ENCODE measurements around the gene ZNF516. TPM values are rescaled to one million over a fixed set of nuclear protein-coding genes. Genes with fewer than 3 reads are reported as not detected.

The ZNF516 gene
- total RNA-seq, 6 experiments from 2014 or later = 10.2 to 16.0 (median 13.7) TPM

GRCh38 chr18:76457957-76458356, 37.1 kb downstream of the ZNF516 start:
- Histone ChIP-seq H3K4me1 (no peaks in the 10 kb centered on the region), H3K36me3 (no peaks in the 10 kb centered on the region), H3K9me3 (no peaks in the 10 kb centered on the region), H3K4me3 (no peak overlapping the region), H3K27ac (no peak overlapping the region), H3K27me3 (no peaks in the 10 kb centered on the region)
- TF ChIP-seq, protein P1, sequence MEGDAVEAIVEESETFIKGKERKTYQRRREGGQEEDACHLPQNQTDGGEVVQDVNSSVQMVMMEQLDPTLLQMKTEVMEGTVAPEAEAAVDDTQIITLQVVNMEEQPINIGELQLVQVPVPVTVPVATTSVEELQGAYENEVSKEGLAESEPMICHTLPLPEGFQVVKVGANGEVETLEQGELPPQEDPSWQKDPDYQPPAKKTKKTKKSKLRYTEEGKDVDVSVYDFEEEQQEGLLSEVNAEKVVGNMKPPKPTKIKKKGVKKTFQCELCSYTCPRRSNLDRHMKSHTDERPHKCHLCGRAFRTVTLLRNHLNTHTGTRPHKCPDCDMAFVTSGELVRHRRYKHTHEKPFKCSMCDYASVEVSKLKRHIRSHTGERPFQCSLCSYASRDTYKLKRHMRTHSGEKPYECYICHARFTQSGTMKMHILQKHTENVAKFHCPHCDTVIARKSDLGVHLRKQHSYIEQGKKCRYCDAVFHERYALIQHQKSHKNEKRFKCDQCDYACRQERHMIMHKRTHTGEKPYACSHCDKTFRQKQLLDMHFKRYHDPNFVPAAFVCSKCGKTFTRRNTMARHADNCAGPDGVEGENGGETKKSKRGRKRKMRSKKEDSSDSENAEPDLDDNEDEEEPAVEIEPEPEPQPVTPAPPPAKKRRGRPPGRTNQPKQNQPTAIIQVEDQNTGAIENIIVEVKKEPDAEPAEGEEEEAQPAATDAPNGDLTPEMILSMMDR (IDR thresholded peaks at IDR 0.05) = no peak
- TF ChIP-seq POLR2A (IDR thresholded peaks at IDR 0.05) = no peak
- ATAC-seq = no peak
- intact Hi-C loops (cut with DNase I) = no loop called here
- DNase-seq = no peak
- WGBS (ENCODE audit: insufficient coverage, low coverage, low lambda C conversion rate, missing lambda C conversion rate) = 88% methylated on average over 9 of the region's 9 CpGs

DNA sequence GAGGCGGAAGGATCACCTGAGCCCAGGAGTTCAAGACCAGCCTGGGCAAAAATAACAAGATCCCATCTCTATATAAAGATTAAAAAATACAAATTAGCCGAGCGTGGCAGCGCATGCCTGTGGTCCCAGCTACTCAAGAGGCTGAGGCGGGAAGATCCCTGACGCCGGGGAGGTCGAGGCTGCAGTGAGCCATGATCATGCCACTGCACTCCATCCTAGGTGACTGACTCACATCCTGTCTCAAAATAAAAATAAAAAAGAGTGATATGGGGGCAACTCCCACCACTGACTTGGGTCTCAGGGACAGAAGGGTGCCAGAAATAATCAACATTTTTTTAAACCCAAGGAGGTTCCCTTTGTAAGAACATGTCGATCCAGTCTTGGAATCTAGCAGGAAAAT, 37.6 kb downstream of the ZNF516 start:
- intact Hi-C loops (cut with DNase I) = no loop called here
- 84% methylated on average over 9 of the region's 9 CpGs for WGBS (ENCODE audit: insufficient coverage, low coverage, low lambda C conversion rate, missing lambda C conversion rate)
- no peaks in the 10 kb centered on the region for H3K36me3 ChIP-seq
- no peaks in the 10 kb centered on the region for H3K4me1 ChIP-seq
- no peak for DNase-seq
- H3K27me3 ChIP-seq = no peaks in the 10 kb centered on the region
- H3K27ac ChIP-seq = no peak overlapping the region
- TF ChIP-seq, protein P1 (IDR thresholded peaks at IDR 0.05) = no peak
- no peak for TF ChIP-seq POLR2A (IDR thresholded peaks at IDR 0.05)
- ATAC-seq = no peak
- no peaks in the 10 kb centered on the region for H3K9me3 ChIP-seq
- no peak overlapping the region for H3K4me3 ChIP-seq

DNA sequence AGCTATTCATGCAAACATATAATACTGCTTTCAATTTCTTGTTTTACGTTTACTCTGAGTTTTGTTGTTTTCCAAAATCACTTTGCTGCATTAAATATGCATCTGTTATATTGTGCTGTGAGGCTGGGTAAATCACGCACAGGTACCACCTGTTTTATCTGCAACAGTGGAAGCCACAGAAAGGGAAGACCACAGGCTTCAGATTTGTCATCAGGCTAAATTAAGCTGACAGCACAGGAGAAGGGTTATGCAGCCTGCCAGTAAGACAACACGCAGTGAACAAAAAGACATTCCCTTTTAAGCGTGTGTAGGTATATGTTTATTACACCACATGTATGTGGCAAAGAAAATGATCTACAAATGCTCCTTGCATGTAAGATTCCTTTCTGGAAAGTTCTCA, 38.2 kb downstream of the ZNF516 start:
- DNase-seq (no peak), ATAC-seq (no peak)
- no peaks in the 10 kb centered on the region for H3K27me3 ChIP-seq
- intact Hi-C loops (cut with DNase I) = no loop called here
- TF ChIP-seq, protein P1 (IDR thresholded peaks at IDR 0.05) = no peak
- no peak for TF ChIP-seq POLR2A (IDR thresholded peaks at IDR 0.05)
- H3K4me3 ChIP-seq = no peak overlapping the region
- no peaks in the 10 kb centered on the region for H3K36me3 ChIP-seq
- no peak overlapping the region for H3K27ac ChIP-seq
- 89% methylated on average over 4 of the region's 4 CpGs for WGBS (ENCODE audit: insufficient coverage, low coverage, low lambda C conversion rate, missing lambda C conversion rate)
- H3K9me3 ChIP-seq = no peaks in the 10 kb centered on the region
- H3K4me1 ChIP-seq = peaks cover 0 to 4% (median 1%) of the 10 kb centered on the region in 4 donors

DNA sequence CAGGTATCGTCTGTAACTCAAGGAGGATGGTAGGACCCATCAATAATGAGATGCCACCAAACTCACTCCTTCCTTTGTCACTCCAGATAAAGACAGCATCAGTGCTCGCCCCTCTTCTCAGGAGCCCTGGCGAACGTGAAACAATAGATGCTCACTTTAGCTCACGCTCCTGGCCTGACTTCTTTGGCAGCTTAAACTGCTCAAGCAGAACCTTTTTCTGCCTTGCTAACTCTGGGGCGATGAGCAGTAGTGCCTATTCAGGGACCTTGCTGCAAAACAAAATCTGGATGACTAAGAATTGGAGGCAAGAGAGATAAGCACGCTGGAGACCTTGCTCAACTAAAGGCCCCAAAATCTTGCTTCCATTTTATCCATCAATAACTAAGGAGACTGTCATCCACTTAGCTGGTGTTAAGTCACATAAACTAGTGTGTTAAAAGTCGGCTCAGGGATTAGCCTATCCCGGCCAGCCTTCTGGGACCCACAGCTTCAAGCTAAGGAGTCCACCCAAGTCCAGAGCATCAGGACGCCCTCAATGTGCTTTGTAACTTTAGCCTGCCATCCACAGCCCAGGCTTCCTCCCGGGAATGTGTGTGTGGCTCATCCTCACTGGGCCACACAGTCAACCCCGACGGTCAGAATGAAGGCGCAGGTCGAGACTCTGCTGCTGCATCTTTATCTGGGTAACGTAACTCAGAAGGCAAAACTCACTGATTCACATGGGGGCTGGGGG, 38.9 kb downstream of the ZNF516 start:
- 92% methylated on average over 7 of the region's 16 CpGs for WGBS (ENCODE audit: insufficient coverage, low coverage, low lambda C conversion rate, missing lambda C conversion rate)
- TF ChIP-seq POLR2A (IDR thresholded peaks at IDR 0.05) = no peak
- TF ChIP-seq, protein P1 (IDR thresholded peaks at IDR 0.05) = no peak
- H3K4me3 ChIP-seq = no peak overlapping the region
- no peaks in the 10 kb centered on the region for H3K27me3 ChIP-seq
- ATAC-seq (no peak), DNase-seq (no peak)
- H3K9me3 ChIP-seq = no peaks in the 10 kb centered on the region
- H3K4me1 ChIP-seq = peaks cover 0 to 11% (median 3%) of the 10 kb centered on the region in 4 donors
- no peak overlapping the region for H3K27ac ChIP-seq
- no peaks in the 10 kb centered on the region for H3K36me3 ChIP-seq
- intact Hi-C loops (cut with DNase I) = no loop called here
